WERI-Rb-1 (cell line): Measurements from ENCODE around the gene TEX53.

Experiments
- DNase-seq: peaks from one replicate; pipeline ENCODE4 v3.0.0-alpha.2; 2020
- H3K27ac ChIP-seq: fragments of 250-450 bp; sonication (Bioruptor Pico); 2 replicates; pipeline ENCODE4 v1.5.1; 2020; ENCODE audit warnings: mild to moderate bottlenecking, moderate library complexity
- H3K27me3 ChIP-seq: fragments of 250-450 bp; sonication (Bioruptor Pico); 2 replicates; pipeline ENCODE4 v1.5.1; 2021; ENCODE audit warnings: mild to moderate bottlenecking, low read depth, moderate library complexity; ENCODE audit not compliant: insufficient read depth, severe bottlenecking
- H3K36me3 ChIP-seq: fragments of 250-450 bp; sonication (Bioruptor Pico); 2 replicates; pipeline ENCODE4 v1.5.1; 2020; ENCODE audit warnings: mild to moderate bottlenecking, moderate library complexity
- H3K4me3 ChIP-seq: 2 replicates; pipeline ENCODE4 v1.5.1; 2011; ENCODE audit warnings: low read depth, mild to moderate bottlenecking, control low read depth, low read length
- H3K9me3 ChIP-seq: fragments of 250-450 bp; sonication (Bioruptor Pico); 2 replicates; pipeline ENCODE4 v1.5.1; 2021; ENCODE audit warnings: mild to moderate bottlenecking, moderate library complexity; ENCODE audit not compliant: severe bottlenecking
- CTCF ChIP-seq: IDR thresholded peaks from 2 replicates; pipeline ENCODE4 v1.5.1; 2011; ENCODE audit warnings: low read depth, mild to moderate bottlenecking, control low read depth, inconsistent platforms, low read length

Gene TEX53

GRCh38 chr9:114614373-114614772, 43.2 kb downstream of the TEX53 start:
- H3K27ac ChIP-seq, result no peak overlapping the region
- no peak for DNase-seq
- no peaks in the 10 kb centered on the region for H3K27me3 ChIP-seq
- no peak overlapping the region for H3K4me3 ChIP-seq
- peaks cover 2% of the 10 kb centered on the region for H3K9me3 ChIP-seq
- peaks cover 25% of the 10 kb centered on the region for H3K36me3 ChIP-seq
- TF ChIP-seq CTCF, result peak; percentile 41

- Histone ChIP-seq H3K36me3 (peaks cover 21% of the 10 kb centered on the region), H3K9me3 (peaks cover 2% of the 10 kb centered on the region), H3K27ac (no peak overlapping the region), H3K27me3 (no peaks in the 10 kb centered on the region), H3K4me3 (no peak overlapping the region)
- DNase-seq, result no peak
- no peak for TF ChIP-seq CTCF
These were observed 43.7 kb downstream of the TEX53 start for GRCh38 chr9:114613919-114614318.

- Histone ChIP-seq H3K27me3 (no peaks in the 10 kb centered on the region), H3K9me3 (peaks cover 2% of the 10 kb centered on the region), H3K27ac (no peak overlapping the region), H3K36me3 (peaks cover 14% of the 10 kb centered on the region), H3K4me3 (no peak overlapping the region)
- TF ChIP-seq CTCF, result no peak
- DNase-seq, result no peak
These were observed 44.5 kb downstream of the TEX53 start for GRCh38 chr9:114613087-114613486.

GRCh38 chr9:114612272-114612923, 45.2 kb downstream of the TEX53 start:
- peaks cover 9% of the 10 kb centered on the region for H3K36me3 ChIP-seq
- no peaks in the 10 kb centered on the region for H3K27me3 ChIP-seq
- no peak for DNase-seq
- H3K27ac ChIP-seq, result peak overlapping the region; percentile 87
- TF ChIP-seq CTCF, result no peak
- peaks cover 2% of the 10 kb centered on the region for H3K9me3 ChIP-seq
- H3K4me3 ChIP-seq, result peak overlapping the region; percentile 75

GRCh38 chr9:114611516-114612271, 45.9 kb downstream of the TEX53 start:
- Histone ChIP-seq H3K27me3 (no peaks in the 10 kb centered on the region), H3K9me3 (peaks cover 2% of the 10 kb centered on the region), H3K4me3 (peak overlapping the region; percentile 75), H3K36me3 (peaks cover 4% of the 10 kb centered on the region; the same call in 1 of the 2 replicates), H3K27ac (peak overlapping the region; percentile 87)
- TF ChIP-seq CTCF, result no peak
- DNase-seq, result peak; percentile 93
